ENCODE data around the gene MBD3L3.

MBD3L3 gene

DNA sequence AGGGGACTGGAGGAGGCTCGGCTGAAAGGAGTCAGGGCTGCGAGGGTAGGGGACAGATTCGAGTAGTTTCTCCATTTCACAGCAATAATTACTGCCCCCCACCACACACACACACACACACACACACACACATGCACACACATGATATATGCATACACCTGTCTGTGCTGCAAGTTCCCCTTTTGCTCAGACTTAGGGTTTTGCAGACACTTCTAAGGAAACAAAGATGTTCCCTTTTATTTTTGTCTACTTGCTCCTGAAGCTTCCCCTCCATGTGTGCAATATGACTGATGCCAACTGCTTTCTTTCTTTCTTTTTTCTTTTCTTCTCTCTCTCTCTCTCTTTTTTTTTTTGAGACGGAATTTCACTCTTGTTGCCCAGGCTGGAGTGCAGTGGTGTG, 50.6 kb downstream of the MBD3L3 start:
- no peaks in the 10 kb centered on the region for H3K36me3 ChIP-seq
- no peaks in the 10 kb centered on the region for H3K4me1 ChIP-seq
- H3K9me3 ChIP-seq: no peaks in the 10 kb centered on the region
- H3K4me3 ChIP-seq (ENCODE audit: low read depth, low read length): no peak overlapping the region
- TF ChIP-seq, protein P1, sequence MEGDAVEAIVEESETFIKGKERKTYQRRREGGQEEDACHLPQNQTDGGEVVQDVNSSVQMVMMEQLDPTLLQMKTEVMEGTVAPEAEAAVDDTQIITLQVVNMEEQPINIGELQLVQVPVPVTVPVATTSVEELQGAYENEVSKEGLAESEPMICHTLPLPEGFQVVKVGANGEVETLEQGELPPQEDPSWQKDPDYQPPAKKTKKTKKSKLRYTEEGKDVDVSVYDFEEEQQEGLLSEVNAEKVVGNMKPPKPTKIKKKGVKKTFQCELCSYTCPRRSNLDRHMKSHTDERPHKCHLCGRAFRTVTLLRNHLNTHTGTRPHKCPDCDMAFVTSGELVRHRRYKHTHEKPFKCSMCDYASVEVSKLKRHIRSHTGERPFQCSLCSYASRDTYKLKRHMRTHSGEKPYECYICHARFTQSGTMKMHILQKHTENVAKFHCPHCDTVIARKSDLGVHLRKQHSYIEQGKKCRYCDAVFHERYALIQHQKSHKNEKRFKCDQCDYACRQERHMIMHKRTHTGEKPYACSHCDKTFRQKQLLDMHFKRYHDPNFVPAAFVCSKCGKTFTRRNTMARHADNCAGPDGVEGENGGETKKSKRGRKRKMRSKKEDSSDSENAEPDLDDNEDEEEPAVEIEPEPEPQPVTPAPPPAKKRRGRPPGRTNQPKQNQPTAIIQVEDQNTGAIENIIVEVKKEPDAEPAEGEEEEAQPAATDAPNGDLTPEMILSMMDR (IDR thresholded peaks at IDR 0.05; ENCODE audit: low read depth, low read length): no peak
- H3K27me3 ChIP-seq: no peaks in the 10 kb centered on the region
- DNase-seq: no peak
